Effector CD4-positive, alpha-beta T cell (primary cell): ENCODE results near the gene LSM7.

ENCODE experiments used
- DNase-seq: peaks from one replicate; pipeline ENCODE4 v3.0.0-alpha.2; 2020
- total RNA-seq: gene quantifications from one replicate; lab custom pipeline; 2026; lab: John Stamatoyannopoulos, UW

LSM7 gene
- 29.6 reads per million, percentile 56 among the genes with 10 or more reads in this experiment for total RNA-seq

DNA sequence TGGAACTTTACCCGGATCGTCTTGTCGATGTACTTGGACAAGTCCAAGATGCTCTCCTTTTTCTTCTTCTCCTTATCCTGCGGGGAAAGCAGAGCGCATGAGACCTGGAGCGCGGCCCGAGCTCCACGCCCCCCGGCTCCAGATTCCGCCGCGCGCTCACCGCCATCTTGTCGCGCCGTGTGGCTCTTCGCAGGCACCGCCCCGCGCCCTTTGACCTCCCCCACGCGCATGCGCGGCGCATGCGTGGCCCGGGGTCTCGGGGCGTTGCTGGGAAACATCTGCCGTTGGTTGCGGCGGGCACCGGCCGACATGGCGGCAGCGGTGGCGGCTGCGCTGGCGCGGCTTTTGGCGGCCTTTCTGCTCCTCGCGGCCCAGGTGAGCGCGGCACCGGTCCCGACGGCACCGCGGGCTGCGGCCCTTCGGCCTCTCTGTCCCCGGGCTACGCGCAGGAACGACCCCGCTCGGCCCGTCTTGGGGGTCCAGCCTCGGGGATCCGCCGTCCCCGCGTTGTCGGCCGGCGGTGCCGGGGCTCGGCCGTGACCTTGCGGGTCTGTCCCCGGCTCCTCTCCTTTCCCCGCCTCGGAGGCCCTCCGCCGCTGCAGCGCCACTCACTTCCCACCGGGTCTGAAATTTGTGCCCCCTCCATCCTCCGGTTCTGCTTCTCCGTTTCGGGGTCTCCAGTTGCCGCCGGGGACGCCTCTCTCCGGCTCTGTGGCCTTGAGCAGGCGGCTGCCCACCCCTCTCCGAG lies at the start of gene LSM7, which contains the start of gene SPPL2B:
TSS of gene LSM7 (minus strand) at position 186 of the 748 bp plus-strand sequence. CDS start at position 166, 20 bp downstream.
TSS of gene SPPL2B (plus strand) at position 284 of the 748 bp plus-strand sequence. CDS start at position 310, 26 bp downstream.
- DNase-seq = peak; percentile 89

DNA sequence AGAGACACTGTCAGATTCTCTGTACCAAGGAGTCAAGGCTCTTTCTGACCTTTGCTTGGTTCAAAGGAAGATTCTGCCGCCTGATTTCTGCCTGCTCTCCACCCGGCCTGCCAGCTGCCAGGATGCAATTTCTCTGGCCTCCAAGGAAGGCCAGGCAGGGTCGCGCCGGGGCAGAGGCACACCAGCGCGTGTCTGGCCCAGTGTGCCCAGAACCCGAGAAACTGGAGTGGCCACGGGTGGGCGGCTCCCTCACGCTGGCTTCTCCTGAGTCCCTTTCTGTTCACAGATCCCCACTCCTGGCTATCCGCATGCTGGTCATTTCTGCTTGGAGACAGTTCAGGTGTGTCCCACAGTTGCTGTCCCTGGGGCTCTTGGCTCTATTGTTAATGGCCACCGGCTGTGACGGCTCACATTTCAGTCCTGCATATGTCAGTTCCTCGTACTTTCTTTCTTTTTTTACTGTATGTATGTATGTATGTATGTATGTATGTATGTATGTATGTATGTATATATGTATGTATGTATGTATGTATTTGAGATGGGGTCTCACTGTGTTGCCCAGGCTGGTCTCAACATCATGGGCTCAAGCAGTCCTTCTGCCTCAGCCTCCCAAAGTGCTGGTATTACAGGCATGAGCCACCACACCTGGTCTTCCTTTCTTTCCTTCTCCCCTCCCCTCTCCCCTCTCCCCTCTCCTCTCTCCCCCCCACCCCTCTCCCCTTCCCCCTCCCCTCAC lies 48.6 kb upstream of the LSM7 start:
- DNase-seq = no peak

DNA sequence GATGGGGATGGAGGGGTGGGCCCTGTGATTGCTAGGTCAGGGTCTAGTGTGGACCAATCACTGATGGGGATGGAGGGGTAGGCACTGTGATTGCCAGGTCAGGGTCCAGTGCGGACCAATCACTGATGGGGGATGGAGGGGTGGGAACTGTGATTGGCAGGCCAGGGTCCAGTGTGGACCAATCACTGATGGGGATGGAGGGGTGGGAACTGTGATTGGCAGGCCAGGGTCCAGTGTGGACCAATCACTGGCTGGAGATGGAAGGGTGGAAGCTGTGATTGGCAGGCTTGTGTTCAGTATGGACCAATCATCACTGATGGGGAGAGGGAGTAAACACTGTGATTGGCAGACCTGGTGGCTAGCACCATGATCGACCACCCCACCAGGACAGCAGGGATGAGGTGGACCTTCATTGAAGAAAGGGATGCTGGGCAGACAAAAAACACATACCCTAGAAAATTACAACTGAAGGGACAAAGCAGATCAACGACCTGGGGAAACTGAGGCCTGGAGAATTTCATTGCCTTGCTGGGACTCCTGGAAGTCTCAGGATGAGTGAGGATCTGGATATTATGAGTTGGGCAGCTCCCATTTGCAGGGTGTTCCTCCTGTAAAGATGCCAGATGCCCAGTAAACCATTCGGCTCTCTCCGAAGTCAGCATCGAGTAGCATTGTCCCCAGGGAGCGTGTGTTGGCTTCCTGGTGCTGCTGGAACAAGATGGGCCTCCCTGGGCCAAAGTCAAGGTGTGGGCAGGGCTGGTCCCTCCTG lies 47.2 kb upstream of the LSM7 start:
- DNase-seq = no peak

DNA sequence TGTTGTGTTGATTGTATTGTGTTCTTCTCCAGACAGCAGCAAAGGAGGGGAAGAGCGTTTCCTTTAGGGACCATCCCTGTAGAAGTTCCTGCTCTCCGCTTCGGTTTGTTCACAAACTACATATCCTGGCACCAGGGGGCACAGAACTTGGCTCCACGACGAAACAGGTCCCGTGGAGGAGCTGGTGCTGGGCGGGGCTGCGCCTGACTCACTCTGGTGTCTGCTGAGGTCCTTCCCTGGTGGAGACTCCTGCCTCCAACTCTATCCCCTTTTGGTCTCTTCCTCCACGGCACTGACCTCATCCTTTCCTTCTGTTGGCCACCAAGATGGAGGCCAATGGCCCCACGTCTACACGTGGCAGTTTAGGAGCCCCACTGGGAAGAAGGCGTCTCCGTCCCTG lies 46.4 kb upstream of the LSM7 start:
- no peak for DNase-seq

DNA sequence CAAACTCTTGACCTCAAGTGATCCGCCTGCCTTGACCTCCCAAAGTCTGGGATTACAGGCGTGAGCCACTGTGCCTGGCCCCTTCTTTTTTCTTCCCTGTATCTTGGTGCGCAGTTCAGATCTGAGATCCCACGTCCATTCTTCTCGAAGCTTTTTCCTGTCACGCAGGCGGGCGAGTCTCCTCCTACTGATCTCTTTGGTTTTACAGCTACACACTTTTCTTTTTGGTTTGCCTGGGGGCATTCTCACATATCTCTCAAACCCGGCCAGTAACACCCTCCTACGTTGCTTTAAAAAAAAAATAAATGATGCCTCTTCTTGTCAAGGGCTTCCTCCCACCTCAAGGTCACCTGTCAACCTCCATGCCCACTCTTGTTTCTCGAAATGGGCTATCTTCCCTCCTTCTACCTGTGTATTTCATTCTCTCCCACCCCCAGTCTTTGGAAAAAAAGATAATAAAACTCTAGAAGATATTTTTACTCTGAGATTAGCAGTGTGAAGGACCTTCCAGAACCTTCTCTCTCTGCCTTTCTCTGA lies 43.8 kb upstream of the LSM7 start:
- no peak for DNase-seq

DNA sequence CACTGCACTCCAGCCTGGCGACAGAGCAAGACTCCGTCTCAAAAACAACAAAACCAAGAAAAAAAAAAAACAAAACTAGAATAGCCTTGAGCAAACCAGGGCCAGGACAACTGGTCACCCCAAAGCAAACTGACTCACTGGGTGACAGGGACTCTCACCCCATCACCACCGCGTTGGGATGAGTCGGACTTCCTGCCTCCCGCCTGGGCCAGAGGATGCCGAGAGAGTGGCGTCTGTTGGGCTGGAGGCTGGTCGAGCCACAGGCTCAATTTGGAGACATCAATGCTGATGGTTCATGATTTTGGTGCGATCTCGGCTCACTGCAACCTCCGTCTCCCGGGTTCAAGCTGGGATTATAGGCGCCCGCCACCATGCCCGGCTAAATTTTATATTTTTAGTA lies 43.3 kb upstream of the LSM7 start:
- no peak for DNase-seq

DNA sequence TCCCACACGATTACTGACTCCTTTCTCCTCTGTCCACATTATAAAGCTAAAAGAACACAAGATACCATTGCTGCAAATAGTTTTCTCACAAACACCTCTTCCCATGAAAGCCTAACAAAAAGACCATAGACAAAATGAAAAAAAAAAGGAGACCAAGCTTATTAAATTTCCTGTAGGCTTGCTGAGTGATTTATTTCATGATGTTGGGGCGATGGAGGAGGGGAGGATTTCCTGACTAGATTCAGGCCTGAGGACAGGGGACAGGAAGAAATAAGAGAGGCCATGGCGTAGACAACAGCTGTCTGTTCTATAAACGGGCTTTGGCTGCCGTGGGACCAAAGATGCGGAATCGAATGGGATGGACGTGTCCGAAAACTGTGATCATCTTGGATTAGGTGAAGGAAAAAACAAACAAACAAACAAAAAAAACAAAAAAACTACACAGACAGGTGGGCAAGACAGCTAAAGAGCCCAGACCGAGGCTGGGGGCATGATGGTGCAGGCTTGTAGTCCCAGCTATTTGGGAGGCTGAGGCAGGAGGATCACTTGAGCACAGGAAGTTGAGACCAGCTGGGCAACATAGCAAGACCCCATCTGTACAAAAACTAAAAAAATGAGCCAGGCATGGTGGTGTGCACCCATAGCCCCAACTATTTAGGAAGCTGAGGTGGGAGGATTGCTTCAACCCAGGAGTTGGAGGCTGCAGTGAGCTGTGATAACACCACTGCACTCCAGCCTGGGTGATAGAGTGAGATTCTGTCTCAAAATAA lies 37.0 kb upstream of the LSM7 start:
- no peak for DNase-seq

DNA sequence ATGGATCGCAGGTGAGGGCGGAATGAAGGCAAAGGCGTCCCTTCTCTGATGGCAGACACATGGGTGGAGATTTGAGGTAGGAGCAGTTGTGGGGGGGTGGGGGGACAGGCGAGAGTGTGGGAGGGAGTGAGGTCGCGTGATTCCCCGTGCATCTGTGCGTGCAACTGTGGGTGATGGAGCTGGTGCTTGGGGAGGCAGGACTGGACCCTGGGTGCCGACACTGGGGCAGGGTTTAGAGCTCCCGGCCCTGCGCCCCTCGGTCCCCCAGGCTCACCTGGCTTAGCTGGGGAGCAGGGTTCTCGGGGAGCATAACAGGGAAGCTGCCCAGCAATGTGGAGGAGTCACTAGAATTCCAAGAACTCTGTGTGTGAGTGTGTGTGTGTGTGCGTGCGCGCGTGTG lies 35.0 kb upstream of the LSM7 start:
- DNase-seq = no peak

DNA sequence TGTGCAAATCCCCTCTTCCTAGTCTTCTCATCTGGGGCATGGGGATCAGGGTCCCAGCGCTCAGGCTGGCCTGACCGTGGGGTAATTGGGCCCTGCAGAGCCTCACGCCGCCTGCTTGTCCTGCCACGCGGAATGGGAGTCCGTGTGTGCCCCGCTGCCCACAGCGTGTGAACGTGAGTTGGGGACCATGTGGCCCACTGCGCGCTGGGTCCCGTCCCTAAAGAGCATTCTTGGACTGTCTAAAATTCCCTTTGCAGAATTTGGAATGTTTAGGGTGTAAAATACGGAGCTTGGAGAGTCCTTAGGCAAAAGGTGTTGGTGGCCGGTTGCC lies 34.5 kb upstream of the LSM7 start:
- DNase-seq = no peak

DNA sequence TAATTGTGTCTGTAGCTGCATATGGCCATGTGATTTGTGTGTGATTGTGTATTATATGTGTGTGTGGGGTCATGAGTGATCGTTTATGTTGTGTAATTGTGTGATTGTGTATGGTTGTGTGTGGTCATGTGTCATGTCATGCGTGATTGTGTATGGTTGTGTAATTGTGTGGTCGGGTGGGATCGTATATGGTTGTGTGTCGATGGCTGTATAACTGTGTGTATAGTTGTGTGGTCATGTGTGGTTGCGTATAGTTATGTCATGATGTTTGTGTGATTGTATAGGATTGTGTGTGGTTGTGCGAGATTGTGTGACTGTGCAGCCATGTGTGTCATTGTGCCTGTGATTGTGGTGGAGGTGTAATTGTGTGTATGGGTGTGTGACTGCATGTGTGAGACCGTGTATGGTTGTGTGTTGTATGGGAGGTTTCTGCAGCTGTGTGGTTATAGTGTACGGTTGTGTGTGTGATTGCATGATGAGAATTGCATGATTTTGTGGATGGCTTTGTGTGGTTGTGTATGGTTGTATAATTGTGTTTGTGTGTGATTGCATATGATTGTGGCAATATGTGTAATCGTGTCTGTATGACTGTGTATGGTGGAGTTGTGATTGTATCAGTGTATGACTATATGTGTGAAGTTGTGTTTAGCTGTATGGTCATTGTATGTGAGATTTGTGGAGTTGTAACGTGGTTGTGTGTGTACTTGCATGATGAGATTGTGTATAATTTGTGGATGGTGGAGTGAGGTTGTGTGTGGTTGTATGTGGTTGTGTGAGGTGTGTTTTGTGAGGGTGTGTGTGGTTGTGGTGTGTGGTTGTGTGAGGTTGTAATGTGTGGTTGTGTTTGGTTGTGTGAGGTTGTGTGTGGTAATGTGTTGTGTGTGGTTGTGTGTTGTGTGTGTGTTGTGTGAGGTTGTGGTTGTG lies 33.9 kb upstream of the LSM7 start:
- no peak for DNase-seq

DNA sequence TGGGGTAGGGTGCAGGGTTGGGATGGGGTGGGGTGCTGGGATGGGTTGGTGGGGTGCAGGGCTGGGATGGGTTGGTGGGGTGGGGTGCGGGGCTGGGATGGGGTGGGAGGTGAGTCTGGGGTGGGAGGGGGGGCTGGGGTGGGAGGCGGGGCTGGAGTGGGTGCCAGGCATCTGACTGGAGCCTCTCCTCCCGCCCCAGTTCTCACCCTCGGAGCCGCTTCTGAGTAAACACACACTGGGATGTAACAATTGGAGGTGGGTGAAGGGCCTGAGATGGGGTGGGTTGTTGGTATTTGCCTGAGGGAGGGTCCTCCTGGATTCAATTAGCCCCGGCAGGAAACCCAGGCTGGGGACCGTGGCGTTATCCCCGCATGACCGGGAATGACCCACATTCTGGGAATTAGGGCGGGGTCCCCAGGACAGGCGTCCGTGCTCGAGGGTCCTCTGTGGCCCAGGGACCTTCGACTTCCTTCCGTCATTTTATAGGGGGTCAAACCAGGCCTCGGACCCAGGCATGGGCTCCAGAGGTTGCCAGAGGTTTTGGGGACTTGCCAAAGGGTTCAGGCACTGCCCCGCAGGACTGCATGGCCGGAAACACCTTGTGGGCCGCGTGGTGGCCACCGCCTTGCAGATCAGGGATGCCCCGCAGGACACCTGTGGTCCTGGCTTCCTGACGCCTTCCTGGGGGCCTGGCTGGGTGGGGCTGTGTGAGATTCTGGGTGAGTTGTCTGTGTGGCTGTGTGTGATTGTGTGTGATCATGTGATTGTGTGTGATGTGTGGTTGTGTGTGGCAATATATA lies 33.1 kb upstream of the LSM7 start:
- no peak for DNase-seq

DNA sequence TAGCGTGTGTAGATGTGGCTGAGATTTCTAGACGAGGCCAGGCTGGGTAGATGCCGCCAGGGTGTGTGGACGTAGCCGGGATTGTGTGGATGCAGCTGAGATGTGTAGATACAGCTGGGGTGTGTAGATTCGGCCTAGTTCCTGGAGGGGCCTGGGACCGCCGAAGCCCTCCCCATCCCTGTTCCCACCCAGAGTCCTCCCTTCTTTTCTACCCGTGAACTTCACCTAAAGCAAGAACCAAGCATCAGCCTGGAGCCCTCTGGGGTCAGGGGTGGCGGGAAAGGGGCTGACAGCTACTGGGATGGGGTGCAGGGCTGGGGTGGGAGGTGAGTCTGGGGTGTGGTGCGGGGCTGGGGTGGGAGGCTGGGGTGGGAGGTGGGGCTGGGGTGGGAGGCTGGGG lies 32.4 kb upstream of the LSM7 start:
- DNase-seq = no peak

DNA sequence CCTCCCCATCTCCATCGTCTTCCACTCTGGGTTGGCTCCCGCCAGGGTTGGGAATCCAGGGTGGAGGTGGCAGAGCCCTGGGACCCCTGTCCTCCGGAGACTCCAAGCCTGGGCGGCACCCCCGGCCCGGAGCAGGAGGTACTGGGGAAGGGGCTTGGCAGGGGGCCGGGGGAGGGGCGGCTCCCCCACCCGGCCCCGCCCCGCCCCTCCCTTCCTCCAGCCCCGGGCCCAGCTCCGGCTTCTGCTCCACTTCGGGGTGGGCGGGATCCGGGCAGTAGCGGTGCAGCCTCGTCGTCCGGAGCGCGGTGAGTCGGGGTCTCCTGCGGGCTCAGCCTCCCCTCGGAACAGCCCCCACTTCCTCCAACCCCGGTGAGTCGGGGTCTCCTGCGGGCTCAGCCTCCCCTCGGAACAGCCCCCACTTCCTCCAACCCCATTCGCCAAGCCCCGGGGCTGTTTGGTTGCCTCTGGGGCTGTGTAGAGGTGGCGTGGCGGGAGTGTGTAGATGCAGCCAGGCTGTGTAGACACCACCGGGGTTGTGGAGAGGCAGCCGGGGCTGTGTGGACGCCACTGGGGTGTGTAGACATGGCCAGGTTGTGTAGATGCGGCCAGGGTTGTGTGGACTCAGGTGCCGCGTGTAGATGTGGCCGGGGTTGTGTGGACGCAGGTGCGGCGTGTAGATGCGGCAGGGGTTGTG lies 31.8 kb upstream of the LSM7 start, which contains the start of gene TMPRSS9:
TSS of gene TMPRSS9 (plus strand) at position 274 of the 694 bp plus-strand sequence. CDS start 29,521 bp downstream, outside the sequence.
- no peak for DNase-seq

DNA sequence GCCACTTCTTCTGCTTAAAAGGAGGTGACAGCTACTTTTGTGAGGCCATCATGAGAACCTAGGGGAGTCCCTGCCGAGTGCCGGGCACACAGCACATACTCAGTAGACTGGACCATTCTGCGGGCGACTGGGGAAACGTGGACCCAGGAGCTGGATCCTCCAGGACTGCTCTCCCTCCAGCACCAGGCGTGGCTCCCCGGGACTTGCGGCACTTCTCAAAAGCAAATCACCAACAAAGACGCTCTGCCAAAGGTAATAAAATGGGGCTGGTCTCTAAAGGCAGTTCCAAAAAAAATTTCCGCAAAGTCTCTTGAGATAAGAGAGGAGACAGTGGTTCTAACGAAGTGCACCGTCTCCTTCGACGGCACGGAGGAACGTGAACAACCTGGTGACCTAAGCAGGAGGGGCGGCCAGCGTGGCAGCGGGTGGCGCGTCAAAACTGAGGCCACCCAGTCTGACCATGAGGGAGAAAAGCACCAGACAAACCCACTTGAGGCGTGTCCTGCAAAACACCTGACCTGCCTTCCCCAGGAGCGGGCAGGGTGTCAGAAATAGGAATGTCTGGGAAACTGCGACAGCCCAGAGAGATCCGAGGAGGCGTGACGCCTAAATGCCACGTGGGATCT lies 30.3 kb upstream of the LSM7 start:
- DNase-seq = no peak

DNA sequence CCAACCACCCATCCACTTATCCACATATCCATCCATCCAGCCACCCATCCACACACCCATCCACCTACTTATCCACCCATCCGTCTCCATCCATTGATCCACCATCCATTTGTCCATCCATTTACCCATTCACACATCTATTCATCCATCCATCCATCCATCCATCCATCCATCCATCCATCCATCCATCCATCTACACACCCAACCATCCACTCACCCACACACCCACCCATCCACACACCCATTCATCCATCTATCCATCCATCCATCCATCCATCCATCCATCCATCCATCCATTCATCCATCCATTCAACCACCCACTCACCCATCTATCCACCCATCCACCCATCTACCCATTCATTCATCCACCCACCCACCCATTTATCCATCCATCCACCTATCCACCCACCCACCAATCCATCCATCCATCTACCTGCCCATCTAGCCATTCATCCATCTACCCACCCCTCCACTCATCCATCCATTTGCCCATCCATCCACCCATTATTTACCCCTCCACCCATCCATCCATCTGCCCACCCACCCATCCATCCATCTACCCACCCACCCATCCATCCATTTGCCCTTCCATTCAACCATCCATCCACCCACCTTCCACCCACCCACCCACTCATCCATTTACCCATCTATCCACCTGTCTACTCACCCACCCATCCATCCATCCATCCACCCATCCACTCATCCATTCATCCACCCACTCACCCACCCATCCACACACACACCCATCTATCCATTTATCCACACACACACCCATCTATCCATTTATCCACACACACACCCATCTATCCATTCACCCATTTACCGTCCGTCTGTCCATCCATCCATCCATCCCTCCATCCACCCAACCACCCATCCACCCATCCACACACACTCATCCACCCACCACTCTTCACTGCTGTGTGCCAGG lies 29.2 kb upstream of the LSM7 start:
- DNase-seq = no peak

DNA sequence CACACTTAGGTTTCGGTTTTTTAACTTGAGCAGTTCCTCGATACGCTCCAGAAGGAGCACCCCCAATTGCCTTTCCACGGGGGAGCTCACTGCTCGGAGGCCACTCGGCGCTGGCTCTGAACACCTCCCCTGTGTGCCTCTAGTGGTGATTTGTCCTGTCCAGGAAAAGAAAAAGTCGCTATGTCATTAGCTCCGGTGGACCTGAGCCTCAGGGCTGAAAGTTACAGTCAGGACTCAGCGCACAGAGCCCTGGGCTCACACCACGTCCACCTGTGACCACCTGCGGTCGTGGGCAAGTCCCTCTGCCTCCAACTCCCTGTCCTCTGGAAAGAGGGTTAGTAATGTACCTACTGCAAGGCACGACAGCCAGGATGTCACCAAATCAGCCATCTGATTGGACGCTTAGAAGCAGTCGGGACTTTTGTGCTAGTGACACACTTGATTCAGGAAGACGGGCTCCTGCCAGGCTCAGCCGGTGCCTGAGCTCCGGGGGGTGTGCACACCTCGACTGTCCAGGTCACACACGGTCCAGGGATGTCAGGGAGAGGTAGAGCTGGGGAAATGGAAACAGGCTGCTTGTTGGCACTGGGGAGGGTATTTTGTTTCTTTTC lies 27.8 kb upstream of the LSM7 start:
- DNase-seq = no peak
